ENCODE results near the gene OTUD5.
"Not testable (repeated sequence)": the region's sequence is repeated elsewhere in the genome, so short reads cannot be mapped to it uniquely, and the experiment has no call there.

Gene OTUD5

DNA sequence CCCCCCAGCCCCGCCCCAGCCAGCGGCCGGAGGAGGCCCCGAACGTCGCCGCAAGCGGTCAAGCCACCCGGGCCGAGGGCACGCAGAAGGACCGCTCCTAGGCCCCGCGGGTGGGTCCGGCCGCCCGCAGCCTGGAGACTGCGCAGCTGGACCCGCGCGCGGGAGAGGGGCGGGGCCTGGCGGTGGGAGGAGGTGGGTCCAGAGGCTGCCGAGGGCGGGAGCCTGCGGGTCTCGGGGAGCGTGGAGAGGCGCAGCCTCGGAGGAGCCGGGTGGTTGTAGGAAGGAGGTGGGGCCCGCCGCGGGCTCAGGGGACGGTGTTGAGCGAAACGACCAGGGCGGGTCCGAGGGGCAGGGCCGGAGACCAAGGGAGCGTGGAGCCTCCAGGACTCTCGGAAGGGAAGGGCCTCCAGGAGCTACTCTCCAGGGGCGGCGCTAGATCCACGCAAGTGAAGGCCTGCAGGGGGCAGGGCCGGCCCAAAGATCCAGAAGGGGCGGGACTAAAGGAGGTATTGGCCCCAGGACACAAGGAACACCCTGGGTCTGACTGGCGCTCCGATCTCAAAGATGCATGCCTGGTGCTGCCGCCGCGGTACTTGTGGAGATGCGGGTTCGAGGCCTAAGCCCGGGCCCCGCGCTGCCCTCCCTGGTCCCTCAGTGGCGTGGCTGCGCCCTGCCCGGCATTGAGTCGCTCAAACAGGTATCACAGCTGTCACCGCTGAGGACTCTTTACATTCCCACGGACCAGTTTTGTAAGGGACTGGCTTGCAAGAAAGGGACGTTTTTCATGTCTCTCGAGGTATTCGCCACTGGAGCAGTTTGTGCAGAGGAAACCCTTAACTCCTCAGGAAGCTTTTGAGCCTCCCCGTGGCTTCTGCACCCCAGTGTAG lies 65.8 kb downstream of the OTUD5 start:
- peak; percentile 60 to 71 (median 70) for DNase-seq
- H3K4me3 ChIP-seq (ENCODE audit: insufficient read depth, low read depth, low read length, poor library complexity, severe bottlenecking), result peak overlapping the region; percentile 64
- H3K9me3 ChIP-seq (ENCODE audit: control insufficient read depth, low read length), result no peaks in the 10 kb centered on the region
- H3K4me1 ChIP-seq (ENCODE audit: control insufficient read depth, insufficient read depth, low read length, poor library complexity, severe bottlenecking), result peaks cover 4% of the 10 kb centered on the region
- H3K36me3 ChIP-seq (ENCODE audit: control insufficient read depth, insufficient read depth, low read length), result no peaks in the 10 kb centered on the region
- H3K27ac ChIP-seq (ENCODE audit: insufficient read depth, low read length, poor library complexity, severe bottlenecking), result peak overlapping the region; percentile 60
- H3K27me3 ChIP-seq (replicated peaks; ENCODE audit: control insufficient read depth, insufficient read depth, low read length, poor library complexity, severe bottlenecking), result no peaks in the 10 kb centered on the region

DNA sequence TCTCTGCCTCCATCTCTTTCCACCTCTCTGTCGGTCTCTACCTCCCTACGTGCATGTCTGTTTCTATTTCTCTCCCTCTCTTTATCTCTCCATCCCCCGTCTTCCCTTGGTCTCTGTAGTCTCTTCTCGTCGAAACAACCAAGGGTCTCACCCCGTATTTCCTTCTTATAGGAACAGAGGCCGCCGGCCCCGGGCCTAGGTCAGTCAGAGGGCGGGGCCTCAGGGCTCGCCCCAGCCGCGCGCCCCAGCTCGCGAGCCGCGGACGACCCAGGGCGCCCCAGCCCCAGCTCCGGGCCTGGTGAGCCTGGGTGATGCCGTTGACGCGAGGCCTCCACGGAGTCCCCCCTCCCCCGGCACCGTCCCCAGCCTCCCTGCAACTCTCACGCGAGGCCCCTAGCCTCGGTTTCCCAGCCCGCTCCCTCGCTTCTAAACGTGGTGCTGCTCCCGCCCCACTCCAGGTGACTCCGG lies 66.4 kb downstream of the OTUD5 start:
- Histone ChIP-seq H3K9me3 (ENCODE audit: control insufficient read depth, low read length) (no peaks in the 10 kb centered on the region), H3K4me1 (ENCODE audit: control insufficient read depth, insufficient read depth, low read length, poor library complexity, severe bottlenecking) (peaks cover 2% of the 10 kb centered on the region), H3K27ac (ENCODE audit: insufficient read depth, low read length, poor library complexity, severe bottlenecking) (peak overlapping the region; percentile 60), H3K27me3 (replicated peaks; ENCODE audit: control insufficient read depth, insufficient read depth, low read length, poor library complexity, severe bottlenecking) (no peaks in the 10 kb centered on the region), H3K4me3 (ENCODE audit: insufficient read depth, low read depth, low read length, poor library complexity, severe bottlenecking) (peak overlapping the region; percentile 64), H3K36me3 (ENCODE audit: control insufficient read depth, insufficient read depth, low read length) (no peaks in the 10 kb centered on the region)
- no peak for DNase-seq

DNA sequence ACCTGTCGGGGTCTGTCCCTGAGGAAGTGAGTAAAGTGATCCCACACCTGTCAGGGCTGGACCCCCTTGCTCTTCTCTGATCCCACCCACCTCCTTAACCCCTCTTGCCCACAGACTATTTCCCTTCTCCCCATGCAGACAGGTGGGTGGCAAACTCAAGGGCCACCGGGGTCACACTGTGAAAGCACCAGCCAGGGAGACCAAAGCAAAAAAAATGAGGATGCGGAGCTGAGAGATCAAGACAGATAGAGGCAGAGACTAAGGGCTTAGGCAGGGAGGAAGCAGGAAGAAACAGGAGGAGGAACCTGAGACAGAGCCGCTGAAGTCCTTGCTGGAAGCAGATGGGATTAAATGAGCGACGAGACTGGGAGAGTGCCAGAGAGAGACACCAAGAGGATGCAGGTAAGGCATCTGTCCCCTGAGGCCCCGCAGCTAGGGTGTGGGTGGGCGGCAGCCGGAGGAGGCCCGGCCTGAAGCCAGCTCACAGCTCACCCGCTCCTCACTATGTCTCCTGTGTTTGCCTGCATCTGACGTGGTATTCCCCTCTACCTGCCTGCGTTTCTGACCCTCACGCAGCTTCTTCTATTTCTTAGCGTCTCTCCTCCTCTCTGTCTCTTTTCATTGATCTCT lies 67.0 kb downstream of the OTUD5 start:
- Histone ChIP-seq H3K4me3 (ENCODE audit: insufficient read depth, low read depth, low read length, poor library complexity, severe bottlenecking) (peak overlapping the region; percentile 64), H3K4me1 (ENCODE audit: control insufficient read depth, insufficient read depth, low read length, poor library complexity, severe bottlenecking) (peaks cover 2% of the 10 kb centered on the region), H3K9me3 (ENCODE audit: control insufficient read depth, low read length) (no peaks in the 10 kb centered on the region), H3K36me3 (ENCODE audit: control insufficient read depth, insufficient read depth, low read length) (no peaks in the 10 kb centered on the region), H3K27me3 (replicated peaks; ENCODE audit: control insufficient read depth, insufficient read depth, low read length, poor library complexity, severe bottlenecking) (no peaks in the 10 kb centered on the region), H3K27ac (ENCODE audit: insufficient read depth, low read length, poor library complexity, severe bottlenecking) (peak overlapping the region; percentile 60)
- no peak for DNase-seq

DNA sequence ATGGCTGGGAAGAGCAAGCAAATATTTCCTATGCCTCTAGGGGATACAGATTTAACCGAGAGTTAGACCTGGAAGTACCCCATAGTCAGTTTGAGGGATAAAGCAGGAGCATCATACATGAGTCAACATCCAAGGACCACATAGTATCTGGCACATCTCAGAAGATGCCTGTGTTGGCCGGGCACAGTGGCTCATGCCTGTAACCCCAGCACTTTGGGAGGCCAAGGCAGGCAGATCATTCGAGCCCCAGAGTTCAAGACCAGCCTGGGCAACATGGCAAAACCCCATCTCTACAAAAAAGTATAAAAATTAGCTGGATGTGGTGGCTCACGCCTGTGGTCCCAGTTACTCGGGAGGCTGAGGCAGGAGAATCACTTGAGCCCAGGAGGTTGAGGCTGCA lies 70.8 kb downstream of the OTUD5 start:
- not testable (repeated sequence) for H3K36me3 ChIP-seq (ENCODE audit: control insufficient read depth, insufficient read depth, low read length); H3K27ac ChIP-seq (ENCODE audit: insufficient read depth, low read length, poor library complexity, severe bottlenecking); H3K4me3 ChIP-seq (ENCODE audit: insufficient read depth, low read depth, low read length, poor library complexity, severe bottlenecking); H3K4me1 ChIP-seq (ENCODE audit: control insufficient read depth, insufficient read depth, low read length, poor library complexity, severe bottlenecking); H3K9me3 ChIP-seq (ENCODE audit: control insufficient read depth, low read length); DNase-seq; H3K27me3 ChIP-seq (replicated peaks; ENCODE audit: control insufficient read depth, insufficient read depth, low read length, poor library complexity, severe bottlenecking)

- Histone ChIP-seq H3K27me3 (replicated peaks; ENCODE audit: control insufficient read depth, insufficient read depth, low read length, poor library complexity, severe bottlenecking) (no peaks in the 10 kb centered on the region), H3K4me1 (ENCODE audit: control insufficient read depth, insufficient read depth, low read length, poor library complexity, severe bottlenecking) (no peaks in the 10 kb centered on the region), H3K36me3 (ENCODE audit: control insufficient read depth, insufficient read depth, low read length) (no peaks in the 10 kb centered on the region), H3K4me3 (ENCODE audit: insufficient read depth, low read depth, low read length, poor library complexity, severe bottlenecking) (no peak overlapping the region), H3K9me3 (ENCODE audit: control insufficient read depth, low read length) (no peaks in the 10 kb centered on the region), H3K27ac (ENCODE audit: insufficient read depth, low read length, poor library complexity, severe bottlenecking) (no peak overlapping the region)
- no peak for DNase-seq
These were observed 73.7 kb downstream of the OTUD5 start for GRCh38 chrX:48883729-48884128.

- H3K4me1 ChIP-seq (ENCODE audit: control insufficient read depth, insufficient read depth, low read length, poor library complexity, severe bottlenecking); H3K27me3 ChIP-seq (replicated peaks; ENCODE audit: control insufficient read depth, insufficient read depth, low read length, poor library complexity, severe bottlenecking); DNase-seq; H3K36me3 ChIP-seq (ENCODE audit: control insufficient read depth, insufficient read depth, low read length); H3K9me3 ChIP-seq (ENCODE audit: control insufficient read depth, low read length); H3K27ac ChIP-seq (ENCODE audit: insufficient read depth, low read length, poor library complexity, severe bottlenecking); H3K4me3 ChIP-seq (ENCODE audit: insufficient read depth, low read depth, low read length, poor library complexity, severe bottlenecking): not testable (repeated sequence)
These were observed 80.5 kb downstream of the OTUD5 start for GRCh38 chrX:48876944-48877343.

Measured in effector memory CD4-positive, alpha-beta T cell (primary cell).